GM18867 (cell line): ENCODE results near the gene ZNF107.
"Not testable (repeated sequence)": the region's sequence is repeated elsewhere in the genome, so short reads cannot be mapped to it uniquely, and the experiment has no call there.

Experiments used
- ATAC-seq: cut with Tn5 transposase; IDR thresholded peaks from one replicate; pipeline ENCODE4 v1.9.1; 2021; ENCODE audit warnings: mild to moderate bottlenecking, moderate library complexity; ENCODE audit not compliant: unreplicated experiment

The ZNF107 gene

GRCh38 chr7:64642875-64643274, 23.1 kb upstream of the ZNF107 start:
- no peak for ATAC-seq

DNA sequence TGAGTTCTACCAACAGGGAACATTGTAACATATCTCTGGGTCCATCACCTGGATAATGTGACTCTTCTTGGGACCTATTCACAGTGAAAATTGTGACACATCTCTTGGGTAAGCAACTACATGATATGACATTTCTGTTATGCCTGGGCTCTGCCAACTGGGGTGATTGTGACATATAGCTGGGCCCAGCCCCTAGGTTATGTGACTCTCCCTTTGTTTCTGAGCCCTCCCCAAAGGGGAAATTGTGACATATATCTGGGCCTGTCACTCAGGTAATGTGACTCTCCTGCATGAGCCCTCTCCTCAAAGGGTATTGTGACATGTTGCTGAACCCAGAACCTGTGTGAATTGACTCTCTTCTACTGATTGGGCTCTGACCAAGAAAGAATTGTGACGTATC, 22.4 kb upstream of the ZNF107 start:
- no peak for ATAC-seq

- ATAC-seq, result no peak
Measured at GRCh38 chr7:64651203-64651602, 14.7 kb upstream of the ZNF107 start.

DNA sequence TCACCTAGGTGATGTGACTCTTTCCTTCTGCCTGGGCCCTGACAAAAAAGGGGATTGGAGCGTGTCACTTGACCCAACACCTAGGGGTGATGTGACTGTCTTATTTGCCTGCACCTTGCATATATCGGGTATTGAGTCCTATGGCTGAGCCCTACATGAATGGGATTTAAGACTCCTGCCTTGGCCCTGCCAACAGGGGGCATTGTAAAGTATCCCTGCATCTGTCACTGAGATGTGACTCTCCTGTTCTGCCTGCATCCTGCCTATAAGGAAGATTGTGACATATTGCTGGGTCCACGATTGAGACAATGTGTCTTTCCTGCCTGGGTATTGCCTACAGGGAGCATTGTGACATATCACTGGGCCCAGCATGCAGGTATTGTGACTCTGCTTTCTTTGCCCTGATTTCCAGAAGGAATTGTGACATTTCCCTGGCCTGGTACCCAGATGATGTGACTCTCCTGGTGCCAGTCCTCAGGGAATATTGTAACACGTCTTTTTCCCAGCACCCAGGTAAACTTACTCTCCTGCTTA, 14.2 kb upstream of the ZNF107 start:
- ATAC-seq, result no peak

- no peak for ATAC-seq
Measured at GRCh38 chr7:64653721-64654401, 12.1 kb upstream of the ZNF107 start.

DNA sequence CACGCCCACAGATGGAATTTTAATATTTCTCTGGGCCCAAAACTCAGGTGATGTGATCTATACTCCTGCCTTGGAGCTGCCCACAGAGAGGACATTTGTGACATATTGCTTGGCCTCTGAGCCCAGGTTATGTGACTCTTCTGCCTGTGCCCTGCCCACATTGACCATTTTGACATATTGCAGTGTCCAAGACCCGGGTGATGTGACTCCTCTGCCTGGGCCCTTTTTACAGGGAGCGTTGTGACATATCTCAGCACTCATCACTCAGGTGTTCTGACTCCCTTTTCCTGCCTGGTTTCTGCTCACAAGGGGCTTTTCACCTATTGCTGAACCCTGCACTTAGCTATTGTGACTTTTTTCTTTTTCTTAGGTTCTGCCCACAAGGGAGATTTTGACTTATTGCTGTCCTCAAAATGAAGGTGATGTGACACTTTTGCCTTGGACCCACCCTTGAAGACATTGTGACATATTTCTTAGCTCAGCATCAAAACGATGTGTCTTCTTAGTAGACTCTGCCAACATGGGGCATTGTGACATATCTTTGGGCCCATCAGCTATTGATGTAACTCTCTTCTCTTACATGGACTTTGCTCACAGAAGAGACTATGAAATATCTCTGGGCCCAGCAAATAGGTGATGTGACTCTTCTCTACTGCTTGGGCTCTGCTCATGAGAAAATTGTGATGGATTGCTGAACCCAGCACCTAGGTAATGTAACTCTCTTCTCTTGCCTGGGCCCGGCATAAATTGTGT, 11.0 kb upstream of the ZNF107 start:
- ATAC-seq, result no peak

GRCh38 chr7:64655811-64656210, 10.1 kb upstream of the ZNF107 start:
- ATAC-seq, result no peak

GRCh38 chr7:64656489-64656888, 9.4 kb upstream of the ZNF107 start:
- no peak for ATAC-seq

DNA sequence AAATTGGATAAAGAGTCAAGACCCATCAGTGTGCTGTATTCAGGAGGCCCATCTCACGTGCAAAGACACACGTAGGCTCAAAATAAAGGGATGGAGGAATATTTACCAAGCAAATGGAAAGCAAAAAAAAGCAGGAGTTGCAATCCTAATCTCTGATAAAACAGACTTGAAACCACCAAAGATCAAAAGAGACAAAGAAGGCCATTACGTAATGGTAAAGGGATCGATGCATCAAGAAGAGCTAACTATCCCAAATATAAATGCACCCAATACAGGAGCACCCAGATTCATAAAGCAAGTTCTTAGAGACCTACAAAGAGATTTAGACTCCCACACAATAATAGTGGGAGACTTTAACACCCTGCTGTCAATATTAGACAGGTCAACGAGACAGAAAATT, 3.8 kb upstream of the ZNF107 start:
- ATAC-seq, result not testable (repeated sequence)

DNA sequence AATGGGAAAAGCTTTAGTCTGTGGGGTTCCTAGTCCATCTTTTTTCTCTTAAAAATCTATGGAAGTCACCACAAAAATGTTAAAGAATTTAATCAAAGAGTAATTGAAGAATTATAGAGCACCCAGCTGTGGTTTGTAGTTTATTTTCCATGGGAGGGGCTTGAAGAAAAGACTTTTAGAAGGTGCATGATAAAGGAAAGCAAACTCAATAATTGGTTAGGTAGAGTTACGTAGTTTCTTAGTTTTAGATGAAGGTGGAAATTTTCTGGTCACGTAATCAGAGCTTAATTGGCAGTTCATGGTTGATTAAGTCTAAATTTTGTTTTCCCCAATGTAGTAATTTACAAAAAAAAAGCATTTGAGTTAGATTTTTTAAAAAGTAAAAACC, 724 bp downstream of the ZNF107 start:
- no peak for ATAC-seq

GRCh38 chr7:64667311-64667710, 1.4 kb downstream of the ZNF107 start:
- ATAC-seq, result no peak

DNA sequence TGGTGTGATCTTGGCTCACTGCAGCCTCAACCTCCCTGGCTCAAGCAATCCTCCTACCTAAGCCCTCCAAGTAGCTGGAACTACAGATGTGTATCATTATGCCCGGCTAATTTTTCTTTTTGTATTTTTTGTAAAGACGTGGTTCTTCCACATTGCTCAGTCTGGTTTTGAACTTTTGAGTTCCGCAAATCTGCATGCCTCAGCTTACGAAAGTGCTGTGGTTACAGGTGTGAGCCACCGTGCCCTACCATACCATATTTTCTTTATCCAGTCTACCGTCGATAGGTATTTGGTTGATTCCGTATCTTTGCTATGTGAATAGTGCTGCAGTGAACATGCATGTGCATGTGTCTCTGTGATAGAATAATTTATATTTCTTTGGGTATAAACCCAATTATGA, 6.5 kb downstream of the ZNF107 start:
- ATAC-seq, result no peak

DNA sequence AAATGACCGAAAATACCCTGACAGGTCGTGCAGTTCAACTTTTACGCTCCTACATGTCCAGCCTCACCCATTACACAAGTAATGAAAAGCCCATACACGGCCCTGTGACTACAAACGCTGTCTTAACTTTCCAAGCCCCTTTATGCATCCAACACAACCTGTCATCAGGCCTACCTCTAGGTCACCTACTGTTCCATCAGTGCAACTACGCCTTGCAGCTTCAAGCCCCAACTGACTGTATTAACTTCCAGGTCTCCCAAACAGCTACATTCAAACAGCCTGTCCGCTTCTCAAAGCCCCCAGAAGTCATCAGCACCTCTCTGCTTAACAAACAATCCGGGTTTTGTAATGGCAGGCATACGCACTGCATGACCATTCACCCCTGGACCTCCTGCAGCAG, 19.2 kb downstream of the ZNF107 start:
- ATAC-seq, result no peak

DNA sequence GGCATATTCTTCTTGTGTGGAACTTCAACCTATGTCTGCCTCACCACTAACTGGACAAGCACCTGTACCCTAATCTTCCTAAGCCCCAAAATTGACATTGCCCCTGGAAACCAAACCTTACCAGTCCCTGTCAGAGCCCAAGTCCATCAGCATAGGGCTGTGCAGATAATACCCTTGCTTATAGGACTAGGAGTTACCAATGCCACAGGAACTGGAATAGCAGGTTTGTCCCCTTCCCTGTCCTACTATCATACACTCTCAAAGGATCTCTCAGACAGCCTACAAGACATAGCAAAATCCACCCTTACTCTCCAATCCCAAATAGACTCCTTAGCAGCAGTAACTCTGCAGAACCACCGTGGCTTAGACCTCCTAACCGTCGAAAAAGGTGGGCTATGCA, 19.8 kb downstream of the ZNF107 start:
- no peak for ATAC-seq

DNA sequence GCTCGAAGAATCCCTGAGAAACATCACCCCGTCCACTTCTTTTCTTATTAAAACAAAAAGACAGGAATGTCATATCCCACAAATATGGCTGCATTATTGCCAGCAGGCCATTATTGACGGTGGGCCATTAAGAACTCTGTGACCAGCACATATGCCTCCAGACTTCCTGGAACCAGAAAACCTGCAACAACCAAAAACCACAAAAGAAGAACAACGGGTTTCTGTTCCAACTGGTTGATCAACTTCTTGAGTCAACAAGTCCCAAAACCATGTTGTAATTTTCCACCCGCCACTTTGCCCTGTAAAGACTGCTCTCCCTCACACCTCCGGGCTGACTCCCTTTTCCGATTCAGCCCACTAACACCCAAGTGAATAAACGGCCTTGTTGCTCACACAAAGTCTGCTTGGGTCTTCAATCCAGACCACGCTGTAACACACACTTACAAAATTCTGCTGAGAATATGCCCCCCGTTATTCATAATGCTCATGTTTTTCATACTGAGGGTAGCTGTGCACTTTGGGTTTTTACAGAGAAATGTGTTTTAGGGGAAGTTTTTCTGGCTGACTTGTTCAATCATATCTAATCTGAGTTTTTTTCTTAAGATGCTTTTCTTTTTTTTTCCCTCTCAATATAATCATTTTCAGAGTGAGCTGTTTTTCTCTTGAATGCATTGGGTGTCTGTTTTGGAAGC, 20.7 kb downstream of the ZNF107 start:
- ATAC-seq, result no peak

- no peak for ATAC-seq
Measured at GRCh38 chr7:64687249-64687648, 21.3 kb downstream of the ZNF107 start.

DNA sequence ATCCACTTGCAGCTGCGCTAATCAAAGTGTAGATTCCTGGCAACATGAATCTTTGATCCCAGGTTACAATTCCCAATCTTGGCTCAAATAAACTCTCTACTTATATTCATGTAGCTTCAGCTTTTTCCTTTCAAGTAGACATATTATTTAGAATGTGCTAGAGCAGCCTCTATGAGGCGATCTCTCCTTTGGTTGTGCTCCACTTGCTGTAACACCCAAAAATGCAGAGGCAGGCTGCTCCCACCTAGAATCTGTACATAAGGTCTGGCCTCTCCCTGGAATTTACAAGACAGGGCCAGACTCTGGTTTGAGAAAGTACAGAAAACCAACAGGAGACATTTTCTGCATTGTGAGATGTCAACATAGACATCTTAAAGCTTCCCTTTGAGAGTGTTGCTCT, 23.1 kb downstream of the ZNF107 start:
- no peak for ATAC-seq

- no peak for ATAC-seq
Measured at GRCh38 chr7:64691831-64692230, 25.9 kb downstream of the ZNF107 start.

DNA sequence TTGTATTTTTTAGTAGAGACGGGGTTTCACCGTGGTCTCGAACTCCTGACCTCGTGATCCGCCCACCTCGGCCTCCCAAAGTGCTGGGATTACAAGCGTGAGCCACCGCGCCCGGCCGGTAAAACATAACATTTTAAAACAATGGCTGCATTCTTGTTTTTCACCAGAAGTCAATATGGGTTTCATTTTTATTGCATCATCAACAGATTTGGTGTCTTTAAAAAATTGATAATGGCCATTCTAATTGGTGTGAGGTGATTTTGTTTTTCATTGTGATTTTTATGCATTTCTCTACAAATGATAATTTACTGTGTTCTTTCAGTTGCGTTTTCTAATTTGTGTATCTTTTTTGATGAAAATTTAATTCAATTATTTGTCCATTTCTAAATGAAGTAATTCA, 31.9 kb downstream of the ZNF107 start:
- not testable (repeated sequence) for ATAC-seq

DNA sequence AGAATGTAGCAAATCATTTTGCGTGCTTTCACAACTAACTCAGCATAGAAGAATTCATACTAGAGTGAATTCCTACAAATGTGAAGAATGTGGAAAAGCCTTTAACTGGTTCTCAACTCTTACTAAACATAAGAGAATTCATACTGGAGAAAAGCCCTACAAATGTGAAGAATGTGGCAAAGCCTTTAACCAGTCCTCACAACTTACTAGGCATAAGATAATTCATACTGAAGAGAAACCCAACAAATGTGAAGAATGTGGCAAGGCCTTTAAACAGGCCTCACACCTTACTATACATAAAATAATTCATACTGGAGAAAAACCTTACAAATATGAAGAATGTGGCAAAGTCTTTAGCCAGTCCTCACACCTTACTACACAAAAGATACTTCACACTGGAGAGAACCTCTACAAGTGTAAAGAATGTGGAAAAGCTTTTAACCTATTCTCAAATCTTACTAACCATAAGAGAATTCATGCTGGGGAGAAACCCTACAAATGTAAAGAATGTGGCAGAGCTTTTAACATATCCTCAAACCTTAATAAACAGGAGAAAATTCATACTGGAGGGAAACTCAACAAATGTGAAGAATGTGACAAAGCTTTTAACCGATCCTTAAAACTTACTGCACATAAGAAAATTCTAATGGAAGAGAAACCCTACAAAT, 40.8 kb downstream of the ZNF107 start:
- ATAC-seq, result no peak

- ATAC-seq, result not testable (repeated sequence)
Measured at GRCh38 chr7:64717896-64718295, 52.0 kb downstream of the ZNF107 start.
